OCI-LY7 (cell line): ENCODE data around the gene WWOX. TPM values are rescaled to one million over a fixed set of nuclear protein-coding genes. Genes with fewer than 3 reads are reported as not detected.

Source experiments
- BruUV-seq: library from RNA; stranded (reverse); fragments of 400-500 nt; replicated peaks from 2 replicates; lab custom pipeline; 2021; lab: Mats Ljungman, UMichigan
- CTCF ChIA-PET: fragments of 300-600 bp; sonication (Branson Sonifier 250); formaldehyde crosslinking; loops from one replicate; lab custom pipeline; 2022; ENCODE audit warnings: antibody characterized with exemption; ENCODE audit not compliant: unreplicated experiment; lab: Charles Lee
- POLR2A ChIA-PET: fragments of 300-600 bp; sonication (Branson Sonifier 250); formaldehyde crosslinking; loops from one replicate; lab custom pipeline; 2022; ENCODE audit warnings: antibody characterized with exemption; lab: Charles Lee
- DNase-seq: peaks from one replicate; pipeline ENCODE4 v3.0.0-alpha.2; 2015; ENCODE audit warnings: low spot score
- H2AFZ ChIP-seq: fragments of 200-600 bp; sonication (generic), shearing (Covaris generic); 2 replicates; pipeline ENCODE4 v1.6.1; 2014; ENCODE audit warnings: mild to moderate bottlenecking, antibody characterized with exemption, low read length, moderate library complexity
- H3K27ac ChIP-seq: fragments of 200-600 bp; sonication (generic); 2 replicates; pipeline ENCODE4 v1.5.1; 2014; ENCODE audit warnings: mixed run types, low read depth, mild to moderate bottlenecking, moderate library complexity, low read length, inconsistent platforms; ENCODE audit not compliant: poor library complexity, severe bottlenecking
- H3K36me3 ChIP-seq: fragments of 200-600 bp; sonication (generic); 2 replicates; pipeline ENCODE4 v1.6.1; 2014; ENCODE audit warnings: mild to moderate bottlenecking, antibody characterized with exemption, low read length, moderate library complexity, mixed read lengths; ENCODE audit not compliant: insufficient read depth
- H3K4me1 ChIP-seq: fragments of 200-600 bp; sonication (generic); 2 replicates; pipeline ENCODE4 v1.5.1; 2014; ENCODE audit warnings: mild to moderate bottlenecking, low read length; ENCODE audit not compliant: insufficient read depth, poor library complexity, severe bottlenecking
- H3K4me2 ChIP-seq: fragments of 200-600 bp; sonication (generic); 2 replicates; pipeline ENCODE4 v1.6.1; 2014; ENCODE audit warnings: mild to moderate bottlenecking, low read length
- H3K4me3 ChIP-seq: fragments of 200-600 bp; sonication (generic); 2 replicates; pipeline ENCODE4 v1.5.1; 2014; ENCODE audit warnings: mild to moderate bottlenecking, low read depth, low read length; ENCODE audit not compliant: poor library complexity, severe bottlenecking
- H3K79me2 ChIP-seq: fragments of 200-600 bp; sonication (generic); 2 replicates; pipeline ENCODE4 v1.6.1; 2016; ENCODE audit warnings: low read depth, mild to moderate bottlenecking, low read length, moderate library complexity, mixed read lengths; ENCODE audit not compliant: insufficient read depth
- H3K9me2 ChIP-seq: fragments of 200-600 bp; sonication (generic); 2 replicates; pipeline ENCODE4 v1.6.1; 2016; ENCODE audit warnings: mild to moderate bottlenecking, low read length, mixed read lengths; ENCODE audit not compliant: insufficient read depth
- H3K9me3 ChIP-seq: fragments of 200-600 bp; sonication (generic); 2 replicates; pipeline ENCODE4 v1.6.1; 2014; ENCODE audit warnings: mild to moderate bottlenecking, mixed run types, low read length, mixed read lengths
- H4K20me1 ChIP-seq: fragments of 200-600 bp; sonication (generic); 2 replicates; pipeline ENCODE4 v1.6.1; 2014; ENCODE audit warnings: mild to moderate bottlenecking, antibody characterized with exemption, low read length, moderate library complexity, mixed read lengths; ENCODE audit not compliant: insufficient read depth
- CTCF ChIP-seq: fragments of 200-600 bp; sonication (generic); conservative IDR thresholded peaks from 2 replicates; pipeline ENCODE4 v1.5.1; 2014; ENCODE audit warnings: mild to moderate bottlenecking, antibody characterized with exemption, low read length, moderate library complexity, mixed read lengths
- EZH2phosphoT487 ChIP-seq: fragments of 200-600 bp; sonication (generic); IDR thresholded peaks from 2 replicates; pipeline ENCODE4 v1.6.1; 2018; ENCODE audit warnings: low read depth, borderline replicate concordance, mild to moderate bottlenecking, mixed run types, antibody characterized with exemption, low read length, moderate library complexity, mixed read lengths
- intact Hi-C: fragments of 100-400 bp; cut with micrococcal nuclease; formaldehyde crosslinking; loops from one replicate; pipeline ENCODE4 v1.10.0; 2022; ENCODE audit not compliant: unreplicated experiment
- total RNA-seq, 2 experiments: library from RNA; depleted of rRNA in 1 of 2; stranded (reverse); fragments of >200 nt in 1 of 2; shearing (Covaris generic) in 1 of 2; gene quantifications; 2 replicates each; pipeline ENCODE4 v1.2.3, GENCODE V29; 2014 to 2022

Gene WWOX
- total RNA-seq, 2 experiments from 2014 or later, result 40.2 to 47.6 TPM

GRCh38 chr16:78249056-78249455, 149.6 kb downstream of the WWOX start:
- no peak overlapping the region for H2AFZ ChIP-seq

GRCh38 chr16:78249832-78250231, 150.4 kb downstream of the WWOX start:
- Histone ChIP-seq H3K4me1 (no peaks in the 10 kb centered on the region), H3K9me2 (no peaks in the 10 kb centered on the region), H3K9me3 (no peaks in the 10 kb centered on the region), H2AFZ (no peak overlapping the region), H4K20me1 (no peaks in the 10 kb centered on the region), H3K4me3 (no peak overlapping the region), H3K27ac (no peak overlapping the region), H3K36me3 (no peaks in the 10 kb centered on the region), H3K79me2 (no peaks in the 10 kb centered on the region), H3K4me2 (no peak overlapping the region)
- ChIA-PET CTCF (no interaction called here), POLR2A (no interaction called here)
- intact Hi-C loops, result no loop called here
- TF ChIP-seq EZH2phosphoT487 (no peak), CTCF (no peak)
- no peak for DNase-seq
- BruUV-seq, result no TSS peak

More at GRCh38 chr16:78249056-78249455, 149.6 kb downstream of the WWOX start:
- Histone ChIP-seq H3K9me2 (no peaks in the 10 kb centered on the region), H3K4me3 (no peak overlapping the region), H3K4me1 (no peaks in the 10 kb centered on the region), H3K79me2 (no peaks in the 10 kb centered on the region), H3K9me3 (no peaks in the 10 kb centered on the region), H3K4me2 (no peak overlapping the region), H4K20me1 (no peaks in the 10 kb centered on the region), H3K27ac (no peak overlapping the region), H3K36me3 (no peaks in the 10 kb centered on the region)
- no TSS peak for BruUV-seq
- no peak for DNase-seq
- ChIA-PET POLR2A (no interaction called here), CTCF (no interaction called here)
- TF ChIP-seq CTCF, result no peak
- no peak for TF ChIP-seq EZH2phosphoT487
- intact Hi-C loops, result no loop called here

GRCh38 chr16:78251115-78251514, 151.7 kb downstream of the WWOX start:
- H3K4me2 ChIP-seq, result no peak overlapping the region
- ChIA-PET CTCF (no interaction called here), POLR2A (no interaction called here)
- DNase-seq, result no peak
- H3K9me2 ChIP-seq, result no peaks in the 10 kb centered on the region
- H3K36me3 ChIP-seq, result no peaks in the 10 kb centered on the region
- no peak overlapping the region for H2AFZ ChIP-seq
- H3K4me3 ChIP-seq, result no peak overlapping the region
- intact Hi-C loops, result no loop called here
- H4K20me1 ChIP-seq, result no peaks in the 10 kb centered on the region
- no peak overlapping the region for H3K27ac ChIP-seq
- no TSS peak for BruUV-seq
- H3K79me2 ChIP-seq, result no peaks in the 10 kb centered on the region
- no peaks in the 10 kb centered on the region for H3K9me3 ChIP-seq
- H3K4me1 ChIP-seq, result no peaks in the 10 kb centered on the region
- TF ChIP-seq EZH2phosphoT487, result no peak
- TF ChIP-seq CTCF, result no peak
